Liver (tissue), 3 donors: ENCODE measurements around the gene SLC25A6.

Source experiments
- EGR1 ChIP-seq, 2 donors: IDR thresholded peaks; 2 replicates each; pipeline ENCODE4 v1.6.1; 2016 to 2018; ENCODE audit warnings: antibody characterized with exemption in 2 of 2, low read depth in 2 of 2
- FOXA1 ChIP-seq: IDR thresholded peaks from 2 replicates; pipeline ENCODE4 v1.6.1; 2016; ENCODE audit warnings: antibody characterized with exemption
- FOXA2 ChIP-seq: IDR thresholded peaks from 2 replicates; pipeline ENCODE4 v1.6.1; 2016; ENCODE audit warnings: antibody characterized with exemption
- JUND ChIP-seq, 2 donors: IDR thresholded peaks; 2 replicates each; pipeline ENCODE4 v1.6.1; 2016; ENCODE audit warnings: antibody characterized with exemption in 2 of 2
- RAD21 ChIP-seq, 2 donors: IDR thresholded peaks; 2 replicates each; pipeline ENCODE4 v1.6.1; 2016; ENCODE audit warnings: antibody characterized with exemption in 2 of 2, mild to moderate bottlenecking in 2 of 2
- REST ChIP-seq: IDR thresholded peaks from 2 replicates; pipeline ENCODE4 v1.6.1; 2016; ENCODE audit warnings: antibody characterized with exemption, mild to moderate bottlenecking
- SP1 ChIP-seq: IDR thresholded peaks from 2 replicates; pipeline ENCODE4 v1.6.1; 2018; ENCODE audit warnings: antibody characterized with exemption, mild to moderate bottlenecking
- TAF1 ChIP-seq: conservative IDR thresholded peaks from 2 replicates; pipeline ENCODE4 v1.6.1; 2016; ENCODE audit warnings: antibody characterized with exemption, mild to moderate bottlenecking
- YY1 ChIP-seq: IDR thresholded peaks from 2 replicates; pipeline ENCODE4 v1.6.1; 2016; ENCODE audit warnings: antibody characterized with exemption, mild to moderate bottlenecking
- TF ChIP-seq, protein P1 (sequence below): fragments of 150-350 bp; IDR thresholded peaks from 2 replicates; pipeline ENCODE4 v1.5.1; 2017; ENCODE audit warnings: improper control_type of control experiment, low read depth, low read length; ENCODE audit not compliant: missing input control
- TF ChIP-seq, protein P2 (sequence below): IDR thresholded peaks from 2 replicates; pipeline ENCODE4 v1.6.1; 2016; ENCODE audit warnings: antibody characterized with exemption
- TF ChIP-seq, protein P3 (sequence below): IDR thresholded peaks from 2 replicates; pipeline ENCODE4 v1.6.1; 2016; ENCODE audit warnings: antibody characterized with exemption
- donor health status: healthy.
- donor health status: healthy.

DNA sequence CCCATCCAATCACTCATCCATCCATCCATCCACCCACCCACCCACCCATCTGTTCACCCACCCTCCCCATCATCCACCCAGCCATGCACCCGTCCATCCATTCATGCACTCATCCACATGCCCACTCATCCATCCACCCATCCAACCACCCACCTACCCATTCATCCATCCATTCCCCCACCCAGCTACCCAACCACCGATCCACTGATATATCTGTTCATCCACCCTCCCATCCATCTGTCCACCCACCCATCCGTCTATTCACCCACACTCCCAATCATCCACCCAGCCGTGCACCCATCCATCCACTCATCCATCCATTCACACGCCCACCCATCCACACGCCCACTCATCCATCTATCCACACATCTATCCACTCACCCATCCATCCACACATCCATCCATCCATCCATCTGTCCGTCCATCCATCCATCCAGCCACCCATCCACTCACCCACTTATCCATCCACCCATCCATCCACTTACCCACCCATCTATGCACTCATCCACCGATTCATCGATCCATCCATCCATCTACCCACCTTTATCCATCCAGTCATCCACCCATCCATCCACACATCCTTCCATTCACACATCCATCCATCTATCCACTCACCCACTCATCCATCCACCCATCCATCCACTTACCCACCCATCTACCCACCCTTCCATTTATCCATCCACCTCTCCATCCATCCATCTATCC lies 32.4 kb upstream of the SLC25A6 start:
- TF ChIP-seq, protein P1, sequence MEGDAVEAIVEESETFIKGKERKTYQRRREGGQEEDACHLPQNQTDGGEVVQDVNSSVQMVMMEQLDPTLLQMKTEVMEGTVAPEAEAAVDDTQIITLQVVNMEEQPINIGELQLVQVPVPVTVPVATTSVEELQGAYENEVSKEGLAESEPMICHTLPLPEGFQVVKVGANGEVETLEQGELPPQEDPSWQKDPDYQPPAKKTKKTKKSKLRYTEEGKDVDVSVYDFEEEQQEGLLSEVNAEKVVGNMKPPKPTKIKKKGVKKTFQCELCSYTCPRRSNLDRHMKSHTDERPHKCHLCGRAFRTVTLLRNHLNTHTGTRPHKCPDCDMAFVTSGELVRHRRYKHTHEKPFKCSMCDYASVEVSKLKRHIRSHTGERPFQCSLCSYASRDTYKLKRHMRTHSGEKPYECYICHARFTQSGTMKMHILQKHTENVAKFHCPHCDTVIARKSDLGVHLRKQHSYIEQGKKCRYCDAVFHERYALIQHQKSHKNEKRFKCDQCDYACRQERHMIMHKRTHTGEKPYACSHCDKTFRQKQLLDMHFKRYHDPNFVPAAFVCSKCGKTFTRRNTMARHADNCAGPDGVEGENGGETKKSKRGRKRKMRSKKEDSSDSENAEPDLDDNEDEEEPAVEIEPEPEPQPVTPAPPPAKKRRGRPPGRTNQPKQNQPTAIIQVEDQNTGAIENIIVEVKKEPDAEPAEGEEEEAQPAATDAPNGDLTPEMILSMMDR, result no peak
- TF ChIP-seq TAF1, result no peak
- no peak for TF ChIP-seq JUND (IDR thresholded peaks at IDR 0.05)
- TF ChIP-seq YY1, result no peak
- TF ChIP-seq, protein P2, sequence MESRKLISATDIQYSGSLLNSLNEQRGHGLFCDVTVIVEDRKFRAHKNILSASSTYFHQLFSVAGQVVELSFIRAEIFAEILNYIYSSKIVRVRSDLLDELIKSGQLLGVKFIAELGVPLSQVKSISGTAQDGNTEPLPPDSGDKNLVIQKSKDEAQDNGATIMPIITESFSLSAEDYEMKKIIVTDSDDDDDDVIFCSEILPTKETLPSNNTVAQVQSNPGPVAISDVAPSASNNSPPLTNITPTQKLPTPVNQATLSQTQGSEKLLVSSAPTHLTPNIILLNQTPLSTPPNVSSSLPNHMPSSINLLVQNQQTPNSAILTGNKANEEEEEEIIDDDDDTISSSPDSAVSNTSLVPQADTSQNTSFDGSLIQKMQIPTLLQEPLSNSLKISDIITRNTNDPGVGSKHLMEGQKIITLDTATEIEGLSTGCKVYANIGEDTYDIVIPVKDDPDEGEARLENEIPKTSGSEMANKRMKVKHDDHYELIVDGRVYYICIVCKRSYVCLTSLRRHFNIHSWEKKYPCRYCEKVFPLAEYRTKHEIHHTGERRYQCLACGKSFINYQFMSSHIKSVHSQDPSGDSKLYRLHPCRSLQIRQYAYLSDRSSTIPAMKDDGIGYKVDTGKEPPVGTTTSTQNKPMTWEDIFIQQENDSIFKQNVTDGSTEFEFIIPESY, result no peak
- no peak for TF ChIP-seq FOXA1
- no peak for TF ChIP-seq EGR1 (IDR thresholded peaks at IDR 0.05; ENCODE audit: low read depth in 2 of 2)
- no peak for TF ChIP-seq REST
- TF ChIP-seq SP1, result no peak
- no peak for TF ChIP-seq FOXA2
- TF ChIP-seq RAD21 (IDR thresholded peaks at IDR 0.05), result no peak
- TF ChIP-seq, protein P3, sequence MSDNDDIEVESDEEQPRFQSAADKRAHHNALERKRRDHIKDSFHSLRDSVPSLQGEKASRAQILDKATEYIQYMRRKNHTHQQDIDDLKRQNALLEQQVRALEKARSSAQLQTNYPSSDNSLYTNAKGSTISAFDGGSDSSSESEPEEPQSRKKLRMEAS, result no peak
